Epithelial cell of proximal tubule (primary cell): ENCODE measurements around the gene FHOD3. TPM values are rescaled to one million over a fixed set of nuclear protein-coding genes. Genes with fewer than 3 reads are reported as not detected.

ENCODE experiments used
- DNase-seq: peaks from one replicate; pipeline ENCODE4 v3.0.0-alpha.2; 2011; ENCODE audit warnings: low read depth
- H3K4me3 ChIP-seq: 2 replicates; pipeline ENCODE4 v1.5.1; 2011; ENCODE audit warnings: low read depth, mild to moderate bottlenecking, low read length
- total RNA-seq: library from RNA; depleted of rRNA; stranded (reverse); fragments of >200 nt; gene quantifications from 2 replicates; pipeline ENCODE4 v1.2.3, GENCODE V29; 2015
- TF ChIP-seq, protein P1 (sequence below): conservative IDR thresholded peaks from 2 replicates; pipeline ENCODE4 v1.5.1; 2012; ENCODE audit warnings: low read depth, mild to moderate bottlenecking, low read length

The FHOD3 gene
- total RNA-seq, 1 donor from 2014 or later = 27.3 TPM

DNA sequence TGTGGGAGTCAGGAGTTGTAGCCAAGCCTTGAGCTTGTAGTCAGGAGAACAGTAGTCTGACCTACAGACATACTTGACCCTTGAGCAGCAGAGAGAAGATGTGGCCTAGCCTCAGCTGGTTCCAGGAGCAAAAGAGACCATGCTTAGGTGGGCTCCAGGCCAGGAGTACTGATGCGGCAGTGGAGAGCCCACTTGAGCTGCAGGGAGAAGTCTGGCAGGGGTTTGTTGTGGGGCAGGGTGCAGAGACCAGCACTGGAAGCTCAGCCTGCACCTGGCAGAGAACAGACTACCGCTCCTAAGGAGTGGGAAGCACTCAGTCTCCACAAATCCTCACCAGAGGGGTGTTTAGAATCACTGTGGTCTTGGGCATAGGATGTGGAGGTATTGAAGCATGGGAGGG lies 333.4 kb downstream of the FHOD3 start:
- DNase-seq = no peak
- TF ChIP-seq, protein P1, sequence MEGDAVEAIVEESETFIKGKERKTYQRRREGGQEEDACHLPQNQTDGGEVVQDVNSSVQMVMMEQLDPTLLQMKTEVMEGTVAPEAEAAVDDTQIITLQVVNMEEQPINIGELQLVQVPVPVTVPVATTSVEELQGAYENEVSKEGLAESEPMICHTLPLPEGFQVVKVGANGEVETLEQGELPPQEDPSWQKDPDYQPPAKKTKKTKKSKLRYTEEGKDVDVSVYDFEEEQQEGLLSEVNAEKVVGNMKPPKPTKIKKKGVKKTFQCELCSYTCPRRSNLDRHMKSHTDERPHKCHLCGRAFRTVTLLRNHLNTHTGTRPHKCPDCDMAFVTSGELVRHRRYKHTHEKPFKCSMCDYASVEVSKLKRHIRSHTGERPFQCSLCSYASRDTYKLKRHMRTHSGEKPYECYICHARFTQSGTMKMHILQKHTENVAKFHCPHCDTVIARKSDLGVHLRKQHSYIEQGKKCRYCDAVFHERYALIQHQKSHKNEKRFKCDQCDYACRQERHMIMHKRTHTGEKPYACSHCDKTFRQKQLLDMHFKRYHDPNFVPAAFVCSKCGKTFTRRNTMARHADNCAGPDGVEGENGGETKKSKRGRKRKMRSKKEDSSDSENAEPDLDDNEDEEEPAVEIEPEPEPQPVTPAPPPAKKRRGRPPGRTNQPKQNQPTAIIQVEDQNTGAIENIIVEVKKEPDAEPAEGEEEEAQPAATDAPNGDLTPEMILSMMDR = no peak
- no peak overlapping the region for H3K4me3 ChIP-seq

DNA sequence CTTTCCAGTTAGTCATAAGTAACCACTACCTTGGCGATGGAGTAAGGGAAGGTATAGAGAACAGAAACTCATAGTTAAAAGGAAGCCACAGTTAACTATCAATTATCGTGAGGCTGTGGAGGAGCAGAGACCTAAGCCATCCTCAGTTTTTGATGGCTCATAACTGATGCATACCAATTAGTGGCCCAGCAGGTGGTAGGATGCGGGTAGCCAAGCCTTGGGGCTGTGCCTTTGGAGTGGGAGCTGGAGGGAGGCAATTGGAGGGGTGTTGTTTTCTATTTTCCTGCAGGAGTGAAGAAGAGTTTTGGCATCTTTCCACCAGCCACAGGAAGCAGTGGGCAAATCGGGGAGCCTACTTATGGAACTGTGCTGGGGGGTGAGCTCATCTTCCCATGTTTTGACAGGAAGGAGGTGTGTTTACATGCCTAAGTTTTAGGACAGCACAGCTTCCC lies 336.5 kb downstream of the FHOD3 start:
- no peak overlapping the region for H3K4me3 ChIP-seq
- no peak for DNase-seq
- TF ChIP-seq, protein P1 = no peak

DNA sequence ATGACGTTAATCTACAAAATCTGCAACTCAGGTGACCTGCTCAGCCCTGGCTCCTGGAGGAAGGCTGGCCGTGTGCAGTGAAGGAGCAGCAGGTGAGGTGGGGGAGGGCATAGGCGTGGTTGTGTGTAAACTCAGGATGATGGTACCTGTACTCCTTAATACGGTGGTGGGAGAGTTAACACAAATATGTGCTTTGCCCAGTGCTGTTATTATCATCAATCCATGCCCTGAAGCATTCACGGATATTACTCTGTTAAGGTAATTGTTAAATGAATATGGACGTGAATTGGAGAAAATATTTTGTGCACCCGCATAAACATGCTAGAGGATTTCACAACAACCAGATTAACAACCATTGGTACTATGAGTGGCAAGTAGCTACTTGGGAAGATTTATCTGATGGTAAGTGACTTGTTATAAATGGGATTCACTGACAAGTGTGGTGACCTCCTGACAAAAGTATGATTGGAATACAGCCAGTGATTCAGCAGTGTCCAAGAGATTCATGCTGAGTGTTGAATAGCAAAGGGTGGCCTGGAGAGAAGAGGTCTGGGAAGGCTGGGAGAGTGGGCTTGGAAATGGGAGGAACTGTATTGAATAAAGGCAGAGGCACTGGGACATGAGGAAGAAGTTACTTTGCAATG lies 337.2 kb downstream of the FHOD3 start:
- DNase-seq = no peak
- no peak overlapping the region for H3K4me3 ChIP-seq
- TF ChIP-seq, protein P1 = no peak

DNA sequence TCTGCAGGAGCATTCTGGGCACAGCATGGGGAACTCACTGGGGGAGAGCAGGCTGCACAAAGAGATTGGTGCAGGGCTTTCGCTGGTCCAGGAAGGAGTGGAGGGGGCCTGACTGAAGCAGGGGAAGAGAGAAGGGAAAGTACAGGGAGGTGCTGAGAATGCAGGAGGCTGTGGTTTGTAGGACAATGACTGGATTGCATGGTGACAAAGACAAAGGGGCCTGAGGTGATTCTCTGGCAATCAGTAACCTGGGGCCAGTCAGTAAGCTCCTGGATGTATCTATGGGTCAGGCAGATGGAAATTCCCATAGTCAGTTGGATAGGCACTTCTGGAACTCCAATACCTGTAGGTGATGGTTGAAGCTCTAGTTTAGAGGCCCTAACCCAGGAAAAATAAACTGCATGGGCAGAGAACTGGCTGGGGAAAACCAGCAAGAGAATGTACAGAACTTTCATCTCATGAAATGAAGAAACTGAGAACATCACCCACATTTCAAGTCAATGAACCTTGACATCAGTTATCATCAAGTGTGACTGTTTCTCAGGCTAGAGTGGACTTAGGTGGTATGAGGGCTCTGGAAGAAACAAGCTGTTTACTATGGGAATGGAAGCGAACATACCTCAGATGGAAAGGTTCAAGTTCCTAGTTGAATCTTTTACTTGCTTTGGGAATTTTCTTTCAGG lies 338.0 kb downstream of the FHOD3 start:
- TF ChIP-seq, protein P1 = no peak
- DNase-seq = peak; percentile 39
- no peak overlapping the region for H3K4me3 ChIP-seq

DNA sequence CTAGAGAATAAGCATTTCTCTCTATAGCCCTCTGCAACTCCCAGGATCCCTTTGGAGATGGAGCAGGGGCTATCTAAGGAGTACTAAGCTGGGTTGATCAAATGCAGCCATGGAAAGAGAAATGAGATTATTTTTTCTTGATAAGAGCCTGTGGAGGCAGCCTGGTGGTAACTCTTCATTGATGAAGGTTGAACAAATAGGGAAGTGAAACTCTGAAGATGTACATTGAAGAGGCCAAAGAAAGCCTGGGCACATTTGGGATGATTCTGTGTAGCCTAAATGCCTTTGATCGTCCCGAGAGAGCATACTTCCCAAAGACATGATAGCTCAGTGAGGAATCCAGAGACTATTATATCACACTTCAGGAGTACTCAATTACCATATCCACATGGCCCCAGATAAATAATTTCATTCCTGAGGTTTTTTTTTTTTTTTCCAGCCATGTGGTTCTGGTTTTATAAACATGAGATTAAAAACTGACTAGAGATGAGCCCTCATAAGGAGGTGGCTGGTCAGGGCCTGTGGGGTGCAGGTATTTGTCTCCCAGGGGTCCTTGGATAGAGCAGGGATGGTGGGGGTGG lies 338.8 kb downstream of the FHOD3 start:
- no peak overlapping the region for H3K4me3 ChIP-seq
- no peak for DNase-seq
- TF ChIP-seq, protein P1 = no peak

DNA sequence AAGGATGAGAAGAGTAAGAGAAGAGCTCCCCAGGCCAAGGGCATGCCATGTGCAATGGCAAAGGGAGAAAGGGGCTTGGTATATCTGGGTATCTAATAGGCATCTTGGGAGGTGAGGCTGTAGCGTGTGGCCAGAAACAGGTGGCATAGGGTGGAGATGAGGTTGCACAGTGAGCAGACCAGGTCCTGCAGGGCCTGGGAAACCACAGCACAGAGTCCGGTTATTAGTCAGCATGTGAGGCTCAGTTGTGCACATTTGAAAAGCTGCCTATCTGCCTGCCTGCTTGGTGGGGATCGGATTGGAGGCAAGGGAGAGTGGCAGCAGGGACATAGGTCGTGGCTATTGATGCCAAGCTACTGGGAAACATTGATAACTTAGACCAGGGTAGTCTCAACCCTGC lies 340.7 kb downstream of the FHOD3 start:
- no peak for DNase-seq
- no peak overlapping the region for H3K4me3 ChIP-seq
- TF ChIP-seq, protein P1 = no peak
